Aorta (tissue), 5 donors: ENCODE measurements around the gene ANKRD9. TPM values are rescaled to one million over a fixed set of nuclear protein-coding genes. Genes with fewer than 3 reads are reported as not detected.

Experiments used
- ATAC-seq: fragments of 200-7000 bp; cut with Tn5 transposase; one replicate; pipeline ENCODE4 v1.9.1; 2022; ENCODE audit warnings: moderate library complexity; ENCODE audit not compliant: low FRiP score
- DNase-seq, 2 donors: peaks; one replicate each; pipeline ENCODE4 v3.0.0-alpha.2; 2020
- H3K27ac ChIP-seq, 2 donors: one replicate each; pipeline ENCODE4 v1.5.1; 2013; ENCODE audit warnings: low read length in 2 of 2, mild to moderate bottlenecking in 2 of 2, moderate library complexity in 2 of 2, control low read depth in 1 of 2, inconsistent platforms in 1 of 2, low read depth in 1 of 2
- H3K27me3 ChIP-seq, 2 donors: one replicate each; pipeline ENCODE4 v1.6.1; 2013; ENCODE audit warnings: control low read depth in 1 of 2, low read length in 1 of 2, mild to moderate bottlenecking in 1 of 2, moderate library complexity in 1 of 2; ENCODE audit not compliant: insufficient read depth in 2 of 2, control insufficient read depth in 1 of 2
- H3K36me3 ChIP-seq, 2 donors: one replicate each; pipeline ENCODE4 v1.6.1; 2013; ENCODE audit warnings: control low read depth in 1 of 2, low read length in 1 of 2, mild to moderate bottlenecking in 1 of 2; ENCODE audit not compliant: insufficient read depth in 2 of 2, control insufficient read depth in 1 of 2
- H3K4me1 ChIP-seq, 2 donors: one replicate each; pipeline ENCODE4 v1.6.1; 2013; ENCODE audit warnings: low read length in 2 of 2, control low read depth in 1 of 2, mild to moderate bottlenecking in 1 of 2, moderate library complexity in 1 of 2; ENCODE audit not compliant: insufficient read depth in 2 of 2, control insufficient read depth in 1 of 2
- H3K4me3 ChIP-seq, 2 donors: one replicate each; pipeline ENCODE4 v1.5.1; 2013; ENCODE audit warnings: low read length in 2 of 2, control low read depth in 1 of 2, mild to moderate bottlenecking in 1 of 2
- H3K9me3 ChIP-seq: one replicate; pipeline ENCODE4 v1.6.1; 2013; ENCODE audit warnings: mild to moderate bottlenecking, low read length; ENCODE audit not compliant: control insufficient read depth
- WGBS, 2 donors: extraction: QIAGEN DNeasy Blood & Tissue Kit; methylation state at CpG; one replicate each; pipeline ENCODE4 v1.1.7; 2013; 5-methylcytosine and 5-hydroxymethylcytosine counted together
- intact Hi-C, 2 donors: fragments of 100-400 bp; cut with DNase I; formaldehyde crosslinking; loops; one replicate each; pipeline versions ENCODE4 v1.14.2 to v1.15.0; 2022
- polyA plus RNA-seq, 2 donors: library from polyadenylated mRNA; stranded (reverse); fragments of 200-250 nt; gene quantifications; one replicate each; pipeline ENCODE4 v1.2.3, GENCODE V29; 2013
- total RNA-seq, 2 donors: library from RNA; stranded (reverse); fragmentation: NEBNext Ultra II Directional; extraction: Animal tissue kit (Norgen Biotek cat#: 25700); gene quantifications; one replicate each; pipeline ENCODE4 v1.2.1, GENCODE V29; 2021
- donor health status: healthy with polysubstance abuse.
- donor health status: Bipolar disorder and iron deficiency.
- donor health status: DM: no; HTN: no; CAD: no.
- donor health status: DM: no; HTN: no; CAD: no.
- donor health status: DM: yes; HTN: yes; CAD: no.

ANKRD9 gene
- total and polyA plus RNA-seq, 4 donors, result 3.0 to 15.0 (median 9.7) TPM

- WGBS, 2 donors, result 55 to 57% methylated on average over 3 of the region's 3 CpGs
- H3K4me1 ChIP-seq, result no peaks in the 10 kb centered on the region
Observed at GRCh38 chr14:102491366-102491765, 18.2 kb downstream of the ANKRD9 start.

GRCh38 chr14:102490456-102490855, 19.1 kb downstream of the ANKRD9 start:
- no peak overlapping the region for H3K4me3 ChIP-seq
- no peaks in the 10 kb centered on the region for H3K4me1 ChIP-seq
- WGBS, 2 donors, result 68 to 71% methylated on average over 18 of the region's 18 CpGs
- intact Hi-C loops, result no loop called here
- H3K36me3 ChIP-seq, result no peaks in the 10 kb centered on the region
- no peaks in the 10 kb centered on the region for H3K27me3 ChIP-seq
- H3K9me3 ChIP-seq, result no peaks in the 10 kb centered on the region
- H3K27ac ChIP-seq, result no peak overlapping the region
- DNase-seq (peak; percentile 31 to 62), ATAC-seq (no peak)

More at GRCh38 chr14:102491366-102491765, 18.2 kb downstream of the ANKRD9 start:
- Histone ChIP-seq H3K9me3 (no peaks in the 10 kb centered on the region), H3K27ac (no peak overlapping the region), H3K36me3 (no peaks in the 10 kb centered on the region), H3K4me3 (no peak overlapping the region), H3K27me3 (no peaks in the 10 kb centered on the region)
- intact Hi-C loops, result no loop called here
- ATAC-seq, result no peak
- DNase-seq, result peak; percentile 9 to 14

GRCh38 chr14:102487204-102487577, 22.4 kb downstream of the ANKRD9 start:
- peak overlapping the region in 1 of 2 donors; percentile 56 for H3K27ac ChIP-seq
- WGBS, 2 donors, result 5 to 7% methylated on average over 7 of the region's 7 CpGs
- ATAC-seq (peak; percentile 47), DNase-seq (peak; percentile 37 to 51)
- no peaks in the 10 kb centered on the region for H3K9me3 ChIP-seq
- intact Hi-C loops, result no loop called here
- H3K4me3 ChIP-seq, result no peak overlapping the region
- H3K27me3 ChIP-seq, result no peaks in the 10 kb centered on the region
- no peaks in the 10 kb centered on the region for H3K36me3 ChIP-seq
- H3K4me1 ChIP-seq, result no peaks in the 10 kb centered on the region

DNA sequence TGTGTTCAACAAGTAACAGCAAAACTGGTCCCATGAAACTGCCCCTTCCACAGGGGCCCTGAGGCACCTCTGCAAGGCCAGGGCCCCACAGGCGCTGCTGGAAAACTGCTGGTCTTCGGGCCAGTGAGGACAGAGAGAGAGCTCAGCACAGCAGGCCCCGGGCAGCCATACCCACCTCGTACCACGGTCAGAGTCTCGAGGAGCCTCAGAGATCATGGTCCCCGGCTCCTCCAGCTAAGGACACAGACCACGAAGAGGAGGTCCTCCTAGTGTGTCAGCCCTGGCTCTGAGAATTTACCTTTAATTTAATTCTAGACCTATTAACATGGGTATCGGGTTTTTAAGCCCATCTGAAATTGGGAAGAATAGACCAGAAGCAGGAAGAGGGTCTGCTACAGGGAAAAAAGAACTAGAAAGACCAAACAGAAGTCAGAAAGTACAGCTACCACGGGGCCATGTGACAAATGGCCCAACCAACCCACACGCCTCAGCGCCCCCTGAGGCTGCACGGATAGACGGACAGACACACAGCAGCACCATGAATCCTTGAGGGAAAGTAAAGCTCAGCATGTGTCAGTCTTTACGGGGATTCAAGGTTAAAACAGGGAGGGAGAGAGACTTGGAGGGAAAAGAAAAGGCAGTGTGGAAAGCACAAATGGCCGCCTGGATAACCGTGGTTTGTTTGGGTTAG, 22.9 kb downstream of the ANKRD9 start:
- H3K27ac ChIP-seq, result peak overlapping the region in 1 of 2 donors; percentile 56
- no peak for ATAC-seq
- H3K9me3 ChIP-seq, result no peaks in the 10 kb centered on the region
- no peaks in the 10 kb centered on the region for H3K4me1 ChIP-seq
- H3K4me3 ChIP-seq, result no peak overlapping the region
- no peaks in the 10 kb centered on the region for H3K36me3 ChIP-seq
- no peaks in the 10 kb centered on the region for H3K27me3 ChIP-seq
- WGBS, 2 donors, result 43 to 47% methylated on average over 17 of the region's 17 CpGs
- intact Hi-C loops, result no loop called here
- peak; percentile 30 to 40 for DNase-seq

DNA sequence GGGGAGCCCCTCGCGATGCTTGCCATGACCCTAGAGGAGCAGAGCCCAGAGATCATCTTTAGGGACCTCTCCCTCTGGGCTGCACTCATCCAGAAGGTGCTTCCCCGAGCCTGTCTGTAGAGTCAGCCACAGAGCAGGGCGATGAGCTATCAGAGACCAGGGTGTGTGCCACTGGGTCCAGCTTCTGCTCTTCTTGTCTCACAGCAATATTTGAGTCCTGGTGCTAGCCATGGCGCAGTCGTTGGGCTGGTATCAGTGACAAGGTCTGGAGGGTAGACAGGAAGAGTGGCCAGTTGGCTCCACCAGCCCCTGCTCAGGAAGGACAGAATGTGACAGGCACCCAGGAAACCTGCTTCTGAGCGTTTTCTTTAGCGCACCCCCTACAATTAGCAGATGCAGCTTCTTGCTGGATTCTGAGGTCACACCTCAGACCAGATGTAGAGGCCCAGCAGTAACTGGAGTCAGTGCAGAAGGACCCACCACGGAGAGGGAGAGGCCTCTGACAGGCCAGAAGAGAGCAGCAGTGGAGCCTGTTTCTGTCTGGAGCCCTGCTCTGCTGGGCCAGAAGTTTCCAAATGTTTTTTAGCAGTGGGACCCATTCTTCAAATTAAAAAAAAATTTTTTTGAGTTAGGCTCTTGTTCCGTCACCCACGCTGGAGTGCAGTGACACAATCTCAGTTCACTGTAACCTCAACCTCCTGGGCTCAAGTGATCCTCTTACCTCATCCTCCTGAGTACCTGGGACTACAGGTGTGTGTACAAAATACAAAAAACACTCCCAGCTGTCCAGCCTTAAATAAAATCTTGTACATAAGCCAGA, 23.7 kb downstream of the ANKRD9 start:
- Histone ChIP-seq H3K27ac (no peak overlapping the region), H3K4me3 (no peak overlapping the region), H3K9me3 (no peaks in the 10 kb centered on the region), H3K4me1 (no peaks in the 10 kb centered on the region), H3K27me3 (no peaks in the 10 kb centered on the region), H3K36me3 (no peaks in the 10 kb centered on the region)
- WGBS, 2 donors, result 74 to 75% methylated on average over 11 of the region's 11 CpGs
- intact Hi-C loops, result no loop called here
- DNase-seq (peak; percentile 19 to 61), ATAC-seq (no peak)

DNA sequence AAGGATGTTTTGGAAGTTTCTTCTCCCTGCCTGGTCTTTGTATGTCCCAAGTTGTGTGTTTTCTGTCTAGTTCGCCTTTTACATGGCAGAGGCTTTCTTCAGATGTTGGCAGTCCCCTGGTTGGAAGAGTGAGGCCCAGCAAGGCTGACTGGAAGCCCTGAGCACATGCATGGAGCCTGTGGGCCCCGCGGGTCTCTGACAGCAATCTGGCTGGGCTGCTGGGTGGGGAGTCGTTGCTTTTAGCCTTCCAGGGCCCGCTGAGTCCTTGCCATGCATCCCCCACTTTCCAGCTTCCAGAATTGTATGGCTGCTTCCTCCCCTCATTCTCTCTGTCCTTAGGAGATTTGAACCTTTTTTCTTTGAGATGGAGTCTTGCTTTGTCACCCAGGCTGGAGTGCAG, 25.3 kb downstream of the ANKRD9 start:
- no peak overlapping the region for H3K4me3 ChIP-seq
- no peaks in the 10 kb centered on the region for H3K9me3 ChIP-seq
- no peaks in the 10 kb centered on the region for H3K4me1 ChIP-seq
- ATAC-seq, result no peak
- WGBS, 2 donors, result 76 to 81% methylated on average over 5 of the region's 5 CpGs
- intact Hi-C loops, result no loop called here
- no peaks in the 10 kb centered on the region for H3K27me3 ChIP-seq
- H3K27ac ChIP-seq, result no peak overlapping the region
- DNase-seq, result peak; percentile 30 to 35
- H3K36me3 ChIP-seq, result no peaks in the 10 kb centered on the region

- 94 to 95% methylated on average over 8 of the region's 8 CpGs for WGBS, 2 donors
- H3K4me1 ChIP-seq, result no peaks in the 10 kb centered on the region
- H3K27ac ChIP-seq, result no peak overlapping the region
- peak; percentile 24 to 54 for DNase-seq
- intact Hi-C loops, result no loop called here
- ATAC-seq, result no peak
- H3K36me3 ChIP-seq, result no peaks in the 10 kb centered on the region
- no peaks in the 10 kb centered on the region for H3K27me3 ChIP-seq
- no peak overlapping the region for H3K4me3 ChIP-seq
- no peaks in the 10 kb centered on the region for H3K9me3 ChIP-seq
Observed at GRCh38 chr14:102481791-102482238, 27.8 kb downstream of the ANKRD9 start.

- Histone ChIP-seq H3K4me3 (no peak overlapping the region), H3K36me3 (no peaks in the 10 kb centered on the region), H3K27me3 (no peaks in the 10 kb centered on the region), H3K9me3 (no peaks in the 10 kb centered on the region), H3K27ac (no peak overlapping the region), H3K4me1 (no peaks in the 10 kb centered on the region)
- peak in 1 of 2 donors; percentile 14 for DNase-seq
- intact Hi-C loops, result no loop called here
- no peak for ATAC-seq
- 94 to 96% methylated on average over 4 of the region's 4 CpGs for WGBS, 2 donors
Observed at GRCh38 chr14:102481371-102481770, 28.2 kb downstream of the ANKRD9 start.
